Gastrocnemius medialis (tissue), 4 donors: ENCODE measurements around the gene PRSS38. TPM values are rescaled to one million over a fixed set of nuclear protein-coding genes. Genes with fewer than 3 reads are reported as not detected.
"Not testable (repeated sequence)": the region's sequence is repeated elsewhere in the genome, so short reads cannot be mapped to it uniquely, and the experiment has no call there.

Source experiments
- ATAC-seq, 2 donors: fragments of 150-250 bp; one replicate each; pipeline ENCODE4 v1.9.1; 2016
- DNase-seq, 2 donors: peaks; one replicate each; pipeline ENCODE4 v3.0.0-alpha.2; 2019
- H3K27ac ChIP-seq, 4 donors: fragments of 200-600 bp; sonication (generic); 1 replicate in 1 of 4; 2 replicates in 3 of 4; pipeline ENCODE4 v1.5.1; 2016 to 2018; ENCODE audit warnings: mild to moderate bottlenecking in 2 of 4, moderate library complexity in 1 of 4
- H3K27me3 ChIP-seq, 3 donors: fragments of 200-600 bp; sonication (generic) in 2 of 3; 1 replicate in 1 of 3; 2 replicates in 2 of 3; pipeline versions ENCODE4 v1.5.1 to v1.6.0; 2016 to 2019; ENCODE audit warnings: mild to moderate bottlenecking in 1 of 3, moderate library complexity in 1 of 3
- H3K36me3 ChIP-seq, 2 donors: fragments of 200-600 bp; sonication (generic) in 1 of 2; one replicate each; pipeline ENCODE4 v1.5.1; 2017 to 2018
- H3K4me1 ChIP-seq, 2 donors: fragments of 200-600 bp; sonication (generic) in 1 of 2; one replicate each; pipeline ENCODE4 v1.5.1; 2016 to 2017; ENCODE audit warnings: mild to moderate bottlenecking in 2 of 2
- H3K4me3 ChIP-seq, 4 donors: fragments of 200-600 bp; sonication (generic) in 3 of 4; 1 replicate in 1 of 4; 2 replicates in 3 of 4; pipeline ENCODE4 v1.5.1; 2016 to 2019; ENCODE audit warnings: mild to moderate bottlenecking in 2 of 4
- H3K9me3 ChIP-seq, 3 donors: fragments of 200-600 bp; sonication (generic) in 2 of 3; 1 replicate in 1 of 3; 2 replicates in 2 of 3; pipeline ENCODE4 v1.5.1; 2016 to 2019
- POLR2A ChIP-seq, 2 donors: fragments of 450-650 bp; IDR thresholded peaks; one replicate each; pipeline ENCODE4 v1.6.1; 2017; ENCODE audit warnings: antibody characterized with exemption in 2 of 2, mild to moderate bottlenecking in 2 of 2, moderate library complexity in 2 of 2
- in situ Hi-C, 4 donors: fragments of 200-750 bp; cut with MboI; loops; one replicate each; pipeline versions ENCODE4 v1.15.0 to v1.8.0; 2017; ENCODE audit warnings: low sequenced_read_pairs in 4 of 4
- intact Hi-C: fragments of 100-400 bp; cut with DNase I; formaldehyde crosslinking; loops from one replicate; pipeline ENCODE4 v1.15.1; 2023; ENCODE audit warnings: low total_unique reads
- total RNA-seq, 4 donors: library from RNA; depleted of rRNA; stranded (reverse); fragments of >200 nt; gene quantifications; one replicate each; pipeline versions ENCODE4 v1.1.0 to v1.2.3, GENCODE V29; 2016
- TF ChIP-seq, protein P1 (sequence below), 5 experiments: fragments of 450-650 bp in 3 of 5; fragments of 200-600 bp in 2 of 5; sonication (generic) in 2 of 5; IDR thresholded peaks in 4 of 5; conservative IDR thresholded peaks in 1 of 5; 1 replicate in 4 of 5; 2 replicates in 1 of 5; pipeline ENCODE4 v1.5.1; 2016 to 2019; ENCODE audit warnings: antibody characterized with exemption in 5 of 5, mild to moderate bottlenecking in 3 of 5, moderate library complexity in 3 of 5

The PRSS38 gene
- total RNA-seq, 4 donors from 2014 or later = not detected

GRCh38 chr1:227846265-227846858, 30.9 kb downstream of the PRSS38 start:
- in situ Hi-C loops = no loop called here

DNA sequence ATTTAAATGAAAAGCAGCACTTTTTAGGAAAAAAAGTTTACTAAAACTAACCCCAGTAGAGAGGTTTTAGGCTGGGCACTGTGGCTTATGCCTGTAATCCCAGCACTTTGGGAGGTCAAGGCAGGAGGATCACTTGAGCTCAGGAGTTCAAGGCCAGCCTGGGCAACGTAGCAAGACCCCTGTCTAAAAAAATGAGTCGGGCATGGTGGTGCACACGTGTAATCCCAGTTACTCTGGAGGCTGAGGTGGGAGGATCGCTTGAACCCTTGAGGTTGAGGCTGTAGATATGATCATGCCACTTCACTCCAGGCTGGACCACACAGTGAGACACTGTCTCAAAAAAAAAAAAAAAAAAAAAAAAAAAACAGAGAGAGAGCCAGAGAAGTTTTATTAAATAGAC, 31.6 kb downstream of the PRSS38 start:
- H3K9me3 ChIP-seq, H3K27ac ChIP-seq, H3K27me3 ChIP-seq, H3K36me3 ChIP-seq, H3K4me3 ChIP-seq, H3K4me1 ChIP-seq, DNase-seq, in situ Hi-C loops, ATAC-seq, intact Hi-C loops: not testable (repeated sequence)

More at GRCh38 chr1:227846265-227846858, 30.9 kb downstream of the PRSS38 start:
- H3K9me3 ChIP-seq = no peaks in the 10 kb centered on the region
- TF ChIP-seq POLR2A (IDR thresholded peaks at IDR 0.05) = no peak
- TF ChIP-seq, protein P1, sequence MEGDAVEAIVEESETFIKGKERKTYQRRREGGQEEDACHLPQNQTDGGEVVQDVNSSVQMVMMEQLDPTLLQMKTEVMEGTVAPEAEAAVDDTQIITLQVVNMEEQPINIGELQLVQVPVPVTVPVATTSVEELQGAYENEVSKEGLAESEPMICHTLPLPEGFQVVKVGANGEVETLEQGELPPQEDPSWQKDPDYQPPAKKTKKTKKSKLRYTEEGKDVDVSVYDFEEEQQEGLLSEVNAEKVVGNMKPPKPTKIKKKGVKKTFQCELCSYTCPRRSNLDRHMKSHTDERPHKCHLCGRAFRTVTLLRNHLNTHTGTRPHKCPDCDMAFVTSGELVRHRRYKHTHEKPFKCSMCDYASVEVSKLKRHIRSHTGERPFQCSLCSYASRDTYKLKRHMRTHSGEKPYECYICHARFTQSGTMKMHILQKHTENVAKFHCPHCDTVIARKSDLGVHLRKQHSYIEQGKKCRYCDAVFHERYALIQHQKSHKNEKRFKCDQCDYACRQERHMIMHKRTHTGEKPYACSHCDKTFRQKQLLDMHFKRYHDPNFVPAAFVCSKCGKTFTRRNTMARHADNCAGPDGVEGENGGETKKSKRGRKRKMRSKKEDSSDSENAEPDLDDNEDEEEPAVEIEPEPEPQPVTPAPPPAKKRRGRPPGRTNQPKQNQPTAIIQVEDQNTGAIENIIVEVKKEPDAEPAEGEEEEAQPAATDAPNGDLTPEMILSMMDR (IDR thresholded peaks at IDR 0.05 in 4 of 5, conservative IDR thresholded peaks at IDR 0.05 in 1 of 5) = no peak
- H3K4me1 ChIP-seq = no peaks in the 10 kb centered on the region
- H3K4me3 ChIP-seq = no peak overlapping the region
- no peaks in the 10 kb centered on the region for H3K36me3 ChIP-seq
- DNase-seq (no peak), ATAC-seq (no peak)
- no peaks in the 10 kb centered on the region for H3K27me3 ChIP-seq
- H3K27ac ChIP-seq = no peak overlapping the region
- intact Hi-C loops = no loop called here

- Histone ChIP-seq H3K9me3 (no peaks in the 10 kb centered on the region), H3K27me3 (no peaks in the 10 kb centered on the region), H3K36me3 (no peaks in the 10 kb centered on the region), H3K4me1 (no peaks in the 10 kb centered on the region), H3K4me3 (no peak overlapping the region), H3K27ac (no peak overlapping the region)
- no peak for DNase-seq
- TF ChIP-seq, protein P1 (IDR thresholded peaks at IDR 0.05 in 4 of 5, conservative IDR thresholded peaks at IDR 0.05 in 1 of 5) = no peak
- TF ChIP-seq POLR2A (IDR thresholded peaks at IDR 0.05) = no peak
- in situ Hi-C loops (no loop called here), intact Hi-C loops (no loop called here)
- no peak for ATAC-seq
Measured at GRCh38 chr1:227848430-227848932, 33.0 kb downstream of the PRSS38 start.

DNA sequence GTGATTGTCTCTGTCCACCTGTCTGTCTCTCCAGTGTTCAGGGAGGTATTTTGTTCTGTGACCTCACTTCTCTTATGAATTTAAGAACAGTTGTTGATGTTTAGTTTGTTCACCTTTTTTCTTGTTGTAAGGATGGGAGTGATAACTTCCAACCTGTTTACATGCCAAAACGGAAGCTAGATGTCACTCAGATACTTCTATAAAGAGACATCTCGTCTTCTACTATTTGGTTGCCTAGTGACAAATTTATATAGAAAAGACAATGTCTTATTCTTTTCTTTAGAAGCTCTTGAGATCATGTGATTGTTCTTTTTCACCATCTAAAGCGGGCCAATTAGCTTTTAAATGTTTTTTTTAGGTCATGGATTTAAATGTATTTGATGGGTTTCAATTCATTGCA, 33.8 kb downstream of the PRSS38 start:
- H3K9me3 ChIP-seq = no peaks in the 10 kb centered on the region
- no peak overlapping the region for H3K27ac ChIP-seq
- H3K4me1 ChIP-seq = no peaks in the 10 kb centered on the region
- intact Hi-C loops = no loop called here
- no peaks in the 10 kb centered on the region for H3K36me3 ChIP-seq
- DNase-seq = no peak
- in situ Hi-C loops = no loop called here
- no peak for ATAC-seq
- H3K27me3 ChIP-seq = no peaks in the 10 kb centered on the region
- no peak overlapping the region for H3K4me3 ChIP-seq
- TF ChIP-seq POLR2A (IDR thresholded peaks at IDR 0.05) = no peak
- TF ChIP-seq, protein P1 (IDR thresholded peaks at IDR 0.05 in 4 of 5, conservative IDR thresholded peaks at IDR 0.05 in 1 of 5) = no peak

- Histone ChIP-seq H3K4me3 (no peak overlapping the region), H3K27ac (no peak overlapping the region), H3K27me3 (no peaks in the 10 kb centered on the region), H3K9me3 (no peaks in the 10 kb centered on the region), H3K4me1 (no peaks in the 10 kb centered on the region), H3K36me3 (no peaks in the 10 kb centered on the region)
- no peak for ATAC-seq
- TF ChIP-seq POLR2A (IDR thresholded peaks at IDR 0.05) = no peak
- TF ChIP-seq, protein P1 (IDR thresholded peaks at IDR 0.05 in 4 of 5, conservative IDR thresholded peaks at IDR 0.05 in 1 of 5) = no peak
- in situ Hi-C loops = no loop called here
- no peak for DNase-seq
- intact Hi-C loops = no loop called here
Measured at GRCh38 chr1:227854189-227854588, 38.7 kb downstream of the PRSS38 start.
